HG02943 (cell line): ENCODE results near the gene FRYL.

Experiments
- ATAC-seq: cut with Tn5 transposase; IDR thresholded peaks from one replicate; pipeline ENCODE4 v1.9.1; 2021; ENCODE audit warnings: mild to moderate bottlenecking, low read depth, moderate library complexity; ENCODE audit not compliant: unreplicated experiment

FRYL gene

GRCh38 chr4:48503233-48504025, 276.6 kb downstream of the FRYL start:
- ATAC-seq, result no peak

- peak; percentile 77 for ATAC-seq
Measured at GRCh38 chr4:48499551-48500066, 280.5 kb downstream of the FRYL start.

- no peak for ATAC-seq
Measured at GRCh38 chr4:48498895-48499294, 281.2 kb downstream of the FRYL start.

GRCh38 chr4:48495941-48496340, 284.1 kb downstream of the FRYL start:
- ATAC-seq, result no peak

- ATAC-seq, result no peak
Measured at GRCh38 chr4:48493452-48494100, 286.5 kb downstream of the FRYL start.

GRCh38 chr4:48491514-48492176, 288.4 kb downstream of the FRYL start:
- no peak for ATAC-seq

GRCh38 chr4:48490680-48491513, 289.2 kb downstream of the FRYL start:
- ATAC-seq, result no peak

GRCh38 chr4:48490012-48490679, 289.9 kb downstream of the FRYL start, which contains the start of gene ZAR1:
Gene ZAR1 (plus strand): TSS chr4:48490252. CDS start chr4:48490292, 40 bp downstream.
- no peak for ATAC-seq

- ATAC-seq, result no peak
Measured at GRCh38 chr4:48489683-48490011, 290.4 kb downstream of the FRYL start.

GRCh38 chr4:48484494-48485168, 295.4 kb downstream of the FRYL start:
- ATAC-seq, result no peak

- no peak for ATAC-seq
Measured at GRCh38 chr4:48483777-48484493, 296.1 kb downstream of the FRYL start.

- no peak for ATAC-seq
Measured at GRCh38 chr4:48483006-48483776, 296.9 kb downstream of the FRYL start, which contains the start of gene SLC10A4. Gene SLC10A4 (plus strand): TSS chr4:48483343. CDS start chr4:48483562, 219 bp downstream.

GRCh38 chr4:48481581-48481980, 298.5 kb downstream of the FRYL start:
- ATAC-seq, result no peak

GRCh38 chr4:48478273-48478672, 301.8 kb downstream of the FRYL start:
- ATAC-seq, result no peak

- ATAC-seq, result no peak
Measured at GRCh38 chr4:48475770-48476169, 304.3 kb downstream of the FRYL start.

- no peak for ATAC-seq
Measured at GRCh38 chr4:48472794-48473193, 307.3 kb downstream of the FRYL start.

GRCh38 chr4:48470570-48470969, 309.5 kb downstream of the FRYL start:
- ATAC-seq, result no peak

GRCh38 chr4:48470137-48470536, 309.9 kb downstream of the FRYL start:
- no peak for ATAC-seq
